ENCODE data around the gene CHD3. TPM values are rescaled to one million over a fixed set of nuclear protein-coding genes. Genes with fewer than 3 reads are reported as not detected.

The CHD3 gene
- total and polyA plus RNA-seq, 2 of the 13 experiments (the other 11 are each of a cell fraction or from before 2014, with no cell fraction given): 2.7 to 3.7 TPM

- TF ChIP-seq ZNF563 (CRISPR knock-in tag; IDR thresholded peaks at IDR 0.05): peak; percentile 35; the same call in 1 of the 2 replicates
- TF ChIP-seq ZNF275 (CRISPR knock-in tag; IDR thresholded peaks at IDR 0.05; ENCODE audit: borderline replicate concordance): no peak
- TF ChIP-seq SALL1 (CRISPR knock-in tag; IDR thresholded peaks at IDR 0.05): peak; percentile 41
- no peak for TF ChIP-seq STAT5B (CRISPR knock-in tag; IDR thresholded peaks at IDR 0.05)
- TF ChIP-seq HDAC2 (CRISPR knock-in tag; IDR thresholded peaks at IDR 0.05): peak; percentile 22
- TF ChIP-seq PATZ1 (CRISPR knock-in tag; IDR thresholded peaks at IDR 0.05): peak; percentile 51
- TF ChIP-seq ZNF646 (CRISPR knock-in tag; IDR thresholded peaks at IDR 0.05): 0 out of 2 replicates have a peak, but pooled peaks have one; percentile 26
- TF ChIP-seq ZNF615 (CRISPR knock-in tag; IDR thresholded peaks at IDR 0.05; ENCODE audit: borderline replicate concordance): no peak
- peak; percentile 87 for TF ChIP-seq AGO2 (optimal IDR thresholded peaks at IDR 0.05; ENCODE audit: low read depth, low read length)
- no peak for TF ChIP-seq ARHGAP35 (CRISPR knock-in tag; IDR thresholded peaks at IDR 0.05; ENCODE audit: borderline replicate concordance)
- TF ChIP-seq ZC3H13 (CRISPR knock-in tag; IDR thresholded peaks at IDR 0.05): 0 out of 2 replicates have a peak, but pooled peaks have one; percentile 52
- TF ChIP-seq SP4 (CRISPR knock-in tag; IDR thresholded peaks at IDR 0.05): peak; percentile 52; the same call in 1 of the 2 replicates
- 0 out of 3 replicates have a peak, but pooled peaks have one; percentile 30 for TF ChIP-seq MXI1 (IDR thresholded peaks at IDR 0.05; ENCODE audit: borderline replicate concordance, low read depth, low read length)
- TF ChIP-seq ZNF235 (CRISPR knock-in tag; IDR thresholded peaks at IDR 0.05; ENCODE audit: borderline replicate concordance): no peak
- 0 out of 2 replicates have a peak, but pooled peaks have one; percentile 61 for TF ChIP-seq ZNF639 (CRISPR knock-in tag; conservative IDR thresholded peaks at IDR 0.05)
- no peak for TF ChIP-seq NCOR1 (IDR thresholded peaks at IDR 0.05; ENCODE audit: borderline replicate concordance, low read length)
- TF ChIP-seq NFYC (CRISPR knock-in tag; IDR thresholded peaks at IDR 0.05): peak; percentile 90
These were observed 44.1 kb upstream of the CHD3 start (continued) for GRCh38 chr17:7844292-7845154.
